ENCODE results near the gene KIFC3.
A peak's percentile ranks its signal among the peaks of the same experiment; 100 is the strongest.

KIFC3 gene

DNA sequence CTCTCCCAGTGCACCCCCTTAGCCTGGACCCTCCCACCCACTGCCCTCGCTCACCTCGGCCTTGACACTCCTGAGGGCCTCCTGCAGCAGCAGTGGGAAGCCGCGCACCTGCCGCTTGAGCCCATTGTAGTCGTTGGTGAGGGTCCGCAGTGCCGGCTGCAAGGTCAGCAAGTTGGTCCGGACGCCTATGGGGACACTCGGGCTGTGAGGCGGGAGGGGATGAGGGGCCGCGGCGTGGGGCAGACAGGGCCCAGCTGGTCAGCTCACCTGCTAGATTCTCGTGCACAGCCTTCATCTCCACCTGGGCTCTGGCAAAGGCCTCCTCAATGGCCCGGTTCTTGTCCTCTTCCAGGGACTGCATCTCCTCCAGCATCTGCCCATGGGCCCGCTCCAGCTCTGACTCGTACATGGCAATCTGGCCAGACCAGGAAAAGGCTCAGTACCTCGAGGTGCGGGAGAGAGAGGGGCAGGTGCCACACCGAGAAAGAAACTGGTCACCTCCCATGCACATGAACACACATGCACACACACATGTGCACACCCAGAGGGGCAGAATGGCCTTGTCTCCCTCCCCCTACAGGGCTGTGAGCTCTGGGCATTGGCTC, 32.6 kb downstream of the KIFC3 start:
- no peak for DNase-seq (ENCODE audit: low read depth in 2 of 2, low spot score in 1 of 2)

DNA sequence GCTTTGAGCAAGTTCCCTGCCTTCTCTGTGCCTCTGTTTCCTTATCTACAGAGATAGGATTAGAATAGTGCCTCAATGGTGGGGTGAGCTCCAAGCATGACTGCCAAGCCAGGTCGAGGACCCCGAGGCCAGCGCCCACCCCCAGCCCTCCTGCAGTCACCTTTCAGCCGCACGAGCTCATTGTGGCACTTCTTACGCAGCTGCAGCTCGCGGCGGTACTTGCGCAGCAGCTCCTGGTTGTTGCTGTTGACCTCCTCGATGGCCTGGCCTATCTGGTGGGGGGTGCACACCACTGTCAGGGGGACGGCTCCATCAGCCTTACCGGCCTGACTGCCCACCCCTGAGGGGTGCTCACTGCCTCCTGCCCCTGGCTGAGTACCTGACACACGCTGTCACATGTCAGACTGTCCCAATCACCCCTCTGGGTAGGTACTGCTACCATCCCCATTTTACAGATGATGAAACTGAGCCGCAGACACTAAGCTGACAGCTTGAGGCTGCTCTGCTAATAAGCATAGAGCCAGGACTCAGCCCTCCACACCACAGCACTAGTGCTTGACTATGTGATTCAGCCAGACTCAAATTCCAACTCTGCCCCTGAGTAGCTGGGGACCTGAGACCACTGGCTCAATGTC, 35.5 kb downstream of the KIFC3 start:
- DNase-seq (ENCODE audit: low read depth in 2 of 2, low spot score in 1 of 2), result no peak

DNA sequence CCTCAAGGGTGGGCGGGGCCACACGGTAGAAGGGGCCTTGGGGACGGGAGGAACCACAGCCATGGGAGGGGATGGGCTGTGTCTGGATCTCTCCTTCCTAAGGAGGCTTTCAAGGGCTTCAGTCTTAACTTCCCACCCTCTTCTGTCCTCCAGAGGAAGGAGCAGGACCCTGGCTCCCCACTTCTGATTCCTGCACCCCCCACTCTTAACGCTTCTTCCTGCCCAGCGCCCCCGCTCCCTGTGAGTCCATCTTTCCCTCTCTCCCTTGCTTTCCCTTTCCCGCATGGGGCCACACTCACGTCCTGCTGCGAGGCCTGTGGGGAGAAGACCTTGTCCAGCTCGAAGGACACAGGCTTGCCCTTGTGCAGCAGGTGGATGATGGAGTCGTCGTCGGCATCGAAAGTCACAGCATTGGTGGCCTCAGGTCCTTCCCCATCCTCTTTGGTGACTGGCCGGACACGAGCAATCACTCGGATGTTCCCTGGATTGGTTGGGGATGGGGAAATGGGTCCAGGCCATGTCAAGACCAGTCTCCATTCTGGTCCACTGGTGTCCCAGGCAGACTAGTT, 37.0 kb downstream of the KIFC3 start:
- DNase-seq (ENCODE audit: low read depth in 2 of 2, low spot score in 1 of 2), result no peak

DNA sequence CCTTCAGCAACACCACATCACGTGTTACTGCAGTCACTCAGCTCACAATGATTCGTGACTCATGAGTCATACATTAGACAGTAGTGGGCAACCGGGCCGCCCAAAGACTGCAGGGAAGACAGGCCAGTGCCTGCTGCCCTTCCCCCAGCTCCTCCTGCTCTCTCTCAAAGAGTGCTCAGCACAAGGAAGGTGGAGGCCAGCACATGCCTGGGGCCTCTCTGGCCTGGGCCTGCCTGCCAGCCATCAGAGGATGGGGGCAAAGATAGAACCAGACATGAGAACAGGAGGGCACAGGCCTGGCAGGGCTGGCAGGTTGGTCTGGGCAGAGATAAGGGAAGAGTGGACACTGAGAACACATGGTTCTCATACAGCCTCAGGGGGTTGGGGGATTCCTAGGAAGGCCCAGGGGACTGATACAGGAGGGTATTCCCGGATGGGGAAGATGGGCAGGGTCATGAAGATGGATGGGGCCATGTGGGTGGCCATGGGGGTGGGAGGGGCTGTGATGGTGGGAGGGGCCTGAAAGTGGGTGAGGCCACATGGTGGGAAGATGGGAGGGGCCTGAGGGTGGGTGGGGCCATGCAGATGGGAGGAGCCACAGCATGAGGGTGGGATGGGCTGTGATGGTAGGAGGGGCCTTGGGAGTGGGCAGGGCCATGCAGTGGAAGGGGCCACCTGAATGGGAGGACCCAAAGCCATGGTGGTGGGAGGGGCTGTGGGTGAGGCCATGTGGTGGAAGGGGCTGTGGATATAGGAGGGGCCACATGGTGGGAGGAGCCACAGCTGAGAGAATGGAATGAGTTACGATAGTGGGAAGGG, 37.7 kb downstream of the KIFC3 start:
- DNase-seq (ENCODE audit: low read depth in 2 of 2, low spot score in 1 of 2), result no peak

DNA sequence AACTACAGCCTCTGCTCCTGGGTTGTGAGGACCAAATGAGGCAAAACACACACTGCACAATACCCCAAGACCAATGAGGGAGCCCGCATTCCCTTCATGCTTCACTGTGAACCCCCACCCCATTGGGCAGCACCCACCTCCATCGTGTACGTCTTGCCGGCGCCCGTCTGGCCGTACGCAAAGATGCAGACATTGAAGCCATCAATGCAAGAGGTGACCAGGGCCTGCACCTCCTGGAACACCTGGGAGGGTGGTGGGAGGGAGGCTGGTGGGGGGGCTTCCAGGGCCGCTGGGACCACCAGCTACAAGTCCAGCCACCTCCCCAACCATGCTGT, 38.3 kb downstream of the KIFC3 start:
- DNase-seq (ENCODE audit: low read depth in 2 of 2, low spot score in 1 of 2), result no peak

DNA sequence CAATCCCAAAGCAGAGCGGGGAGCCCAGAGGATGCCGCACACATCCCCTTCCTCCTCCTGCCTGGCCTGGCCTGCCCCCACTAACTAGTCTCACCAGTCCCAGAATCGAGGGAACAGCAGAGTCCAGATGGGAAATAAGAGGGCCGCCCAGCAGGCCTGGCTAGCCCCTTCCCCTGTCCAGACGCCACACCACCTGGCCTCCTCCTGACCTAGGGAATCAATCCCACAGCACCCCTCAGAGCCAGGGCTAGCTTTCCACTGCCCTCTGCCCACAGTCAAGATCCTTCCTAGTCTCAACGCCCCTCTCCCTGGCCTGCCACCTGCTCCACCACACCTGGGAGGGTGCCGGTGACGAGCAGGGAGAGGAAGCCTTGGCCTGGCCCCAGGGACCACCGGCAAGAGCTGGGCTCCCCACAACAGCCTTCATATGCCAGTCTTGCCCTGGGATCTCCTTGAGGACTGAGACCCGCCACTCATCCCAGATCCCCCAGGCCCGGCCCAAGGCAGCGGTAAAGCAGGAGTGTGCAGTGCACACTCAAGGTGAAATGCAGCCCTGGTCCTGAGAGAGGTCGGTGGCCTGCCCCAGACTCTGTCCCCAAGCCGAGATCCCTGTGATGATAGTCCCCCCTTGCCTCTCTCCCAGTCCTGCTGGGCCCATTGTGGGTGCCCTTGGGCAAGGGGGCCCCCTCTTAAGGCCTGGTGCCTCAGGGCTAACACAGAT, 38.8 kb downstream of the KIFC3 start:
- no peak for DNase-seq (ENCODE audit: low read depth in 2 of 2, low spot score in 1 of 2)

DNA sequence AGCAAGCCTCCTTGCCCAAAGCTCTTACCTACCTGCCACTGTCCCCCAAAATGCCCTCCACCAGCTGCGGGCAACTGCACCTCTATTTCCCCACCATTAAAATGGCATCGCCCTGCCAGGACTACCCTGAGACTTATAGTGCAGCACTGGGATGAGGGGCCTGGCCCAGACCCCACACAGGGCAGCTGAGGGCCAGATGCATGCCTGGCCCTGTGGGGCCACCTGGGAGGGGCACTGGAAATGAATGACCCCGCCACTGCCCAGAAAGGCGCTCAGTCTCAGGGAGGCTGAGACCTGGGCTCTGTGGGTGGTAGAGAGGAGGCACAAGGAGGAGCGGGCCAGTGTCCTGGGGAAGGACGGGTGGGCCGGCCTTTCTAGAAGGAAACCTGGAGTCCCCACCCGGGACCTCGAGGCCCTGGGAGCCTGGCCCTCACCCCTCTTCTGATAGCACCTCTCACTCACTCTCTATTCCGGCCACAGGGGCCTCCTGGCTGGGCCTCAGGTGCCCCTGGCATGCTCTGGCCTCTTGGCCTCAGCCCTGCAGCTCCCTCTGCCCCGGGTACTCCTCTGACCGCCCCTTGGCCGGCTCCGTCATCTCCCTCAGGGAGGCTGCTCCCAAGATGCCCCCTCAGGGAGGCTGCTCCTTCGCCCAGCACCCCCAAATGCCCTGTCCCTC, 39.8 kb downstream of the KIFC3 start:
- DNase-seq (ENCODE audit: low read depth in 2 of 2, low spot score in 1 of 2), result no peak

DNA sequence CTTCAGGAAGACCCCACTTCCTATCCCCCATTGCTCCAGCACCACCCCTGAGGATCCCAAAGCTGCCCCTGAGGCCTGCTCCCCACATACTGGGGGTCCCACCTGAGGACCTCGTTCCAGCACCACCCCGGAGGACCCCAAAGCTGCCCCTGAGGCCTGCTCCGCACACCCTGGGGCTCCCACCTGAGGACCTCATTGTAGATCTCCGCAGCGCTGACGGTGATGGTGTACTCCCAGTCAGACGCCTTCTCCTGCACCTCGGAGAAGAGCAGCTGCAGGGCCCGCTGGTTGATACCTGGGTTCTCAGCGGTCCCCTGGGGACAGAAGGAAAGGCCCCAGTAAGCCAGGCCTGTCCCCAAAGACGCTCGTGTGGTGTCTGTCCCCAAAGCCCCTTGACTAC, 40.3 kb downstream of the KIFC3 start:
- no peak for DNase-seq (ENCODE audit: low read depth in 2 of 2, low spot score in 1 of 2)

DNA sequence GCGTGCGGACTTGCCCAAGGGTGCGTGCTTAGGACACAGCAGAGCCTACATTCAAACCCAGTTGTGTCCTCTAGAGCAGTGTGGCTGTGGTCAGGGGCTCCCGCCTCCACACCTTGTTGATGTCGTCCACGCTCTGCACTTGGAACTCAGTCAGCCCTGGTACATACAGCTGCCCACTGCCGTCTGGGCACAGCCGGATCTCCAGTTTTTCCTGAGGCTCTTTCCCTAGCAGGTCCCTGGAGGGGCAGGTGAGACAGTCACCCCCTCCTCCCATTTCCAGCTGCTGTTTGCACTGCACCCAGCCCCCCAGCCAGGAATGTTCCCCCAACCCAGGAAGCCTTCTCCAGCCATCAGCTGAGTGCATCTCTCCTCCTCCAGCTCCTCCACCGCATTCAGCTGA, 41.0 kb downstream of the KIFC3 start:
- DNase-seq (ENCODE audit: low read depth in 2 of 2, low spot score in 1 of 2), result no peak

DNA sequence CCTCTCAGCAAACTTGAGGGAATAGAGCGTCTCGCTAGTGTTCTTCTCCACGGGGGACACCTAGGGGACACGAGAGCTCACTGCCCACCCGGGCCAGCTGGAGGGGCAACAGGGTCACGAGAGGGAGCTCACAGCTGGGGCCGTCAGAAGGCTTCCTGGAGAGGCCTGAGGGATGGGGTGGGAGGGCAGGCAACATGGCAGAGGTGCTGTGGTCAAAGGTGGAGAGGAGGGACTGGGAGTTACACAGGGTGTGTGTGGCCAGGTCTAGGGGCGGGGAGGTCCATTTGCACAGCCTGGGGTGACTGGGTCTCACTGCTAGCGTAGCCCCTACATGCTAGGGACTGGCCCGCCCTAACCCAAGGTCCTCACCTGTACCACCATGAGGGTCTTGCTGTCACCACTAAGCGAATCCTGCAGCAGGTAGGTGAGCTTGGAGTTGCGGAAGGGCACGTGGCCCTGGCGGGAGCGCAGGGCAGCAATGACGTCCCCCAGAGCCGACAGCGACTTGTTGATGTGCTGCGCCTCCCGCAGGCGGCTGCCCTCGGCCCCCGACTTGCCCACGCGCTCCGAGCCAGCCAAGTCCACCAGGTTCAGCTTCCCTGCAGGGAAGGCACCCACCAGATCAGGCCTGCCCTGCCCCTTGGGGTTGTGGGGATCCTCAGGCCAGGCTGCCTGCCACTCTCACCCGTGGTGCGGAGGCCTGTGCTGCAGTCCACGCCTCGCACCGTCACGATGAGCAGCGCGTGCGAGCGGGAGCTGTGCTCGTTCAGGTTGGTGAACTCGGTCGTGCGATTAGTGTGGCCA, 41.7 kb downstream of the KIFC3 start:
- DNase-seq (ENCODE audit: low read depth in 2 of 2, low spot score in 1 of 2), result no peak

DNA sequence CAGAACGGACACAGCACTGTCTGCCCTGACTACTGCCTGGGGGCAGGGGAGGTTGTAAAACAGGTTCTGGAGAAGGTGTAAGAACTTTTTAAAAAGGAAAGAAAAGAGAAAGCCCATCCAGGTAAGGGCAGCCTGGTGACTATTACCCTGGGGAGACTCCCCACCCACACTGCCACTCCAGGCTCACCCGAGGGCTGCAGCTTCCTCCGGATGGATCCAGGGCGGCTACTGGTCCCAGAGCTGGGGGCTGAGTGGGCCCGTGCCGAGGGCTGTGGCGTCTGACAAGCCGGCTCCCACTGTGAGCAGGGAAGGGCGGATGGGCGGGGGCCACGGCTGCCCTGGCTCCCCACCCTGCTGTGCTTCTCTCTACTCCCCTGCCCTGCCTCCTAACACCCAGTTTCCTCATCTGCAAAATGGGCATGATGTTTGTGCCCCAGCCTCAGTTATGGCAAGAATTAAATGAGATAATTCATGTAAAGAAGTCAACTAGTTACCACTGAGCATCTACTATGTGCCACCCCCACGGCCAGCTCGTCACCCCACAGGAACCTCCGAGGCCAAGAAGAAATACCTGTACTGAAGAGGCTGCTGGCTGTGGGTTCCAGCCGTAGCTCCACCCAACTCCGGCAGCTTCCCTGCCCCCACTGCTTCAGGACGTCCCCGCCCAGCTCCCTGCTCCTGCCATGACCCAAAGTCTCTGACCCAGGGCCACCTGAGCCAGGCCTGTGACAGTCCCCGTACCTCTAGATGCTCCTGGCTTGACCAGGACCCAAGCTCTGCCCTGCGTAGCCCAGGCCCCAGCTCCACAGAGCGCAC, 42.5 kb downstream of the KIFC3 start:
- no peak for DNase-seq (ENCODE audit: low read depth in 2 of 2, low spot score in 1 of 2)

DNA sequence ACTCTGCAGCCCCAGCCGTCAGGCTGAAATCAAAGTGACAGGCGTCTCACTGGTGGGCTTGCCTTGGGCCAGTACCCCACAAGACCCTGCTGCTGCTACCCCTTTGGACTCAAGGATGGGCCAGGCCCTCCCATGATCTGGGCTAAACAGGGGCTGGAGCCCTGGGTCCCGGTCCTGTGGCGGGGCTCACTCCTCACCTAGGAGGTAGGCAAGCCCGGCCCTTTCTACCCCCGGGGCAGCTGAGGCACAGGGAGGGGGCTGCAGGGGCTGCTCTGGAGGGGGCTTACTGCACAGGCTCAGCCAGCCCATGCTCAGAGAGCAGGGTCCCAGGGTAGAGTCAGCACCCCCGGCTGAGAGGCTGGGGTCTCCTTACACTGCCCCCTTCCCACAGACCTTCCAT, 43.2 kb downstream of the KIFC3 start:
- DNase-seq (ENCODE audit: low read depth in 2 of 2, low spot score in 1 of 2), result no peak

DNA sequence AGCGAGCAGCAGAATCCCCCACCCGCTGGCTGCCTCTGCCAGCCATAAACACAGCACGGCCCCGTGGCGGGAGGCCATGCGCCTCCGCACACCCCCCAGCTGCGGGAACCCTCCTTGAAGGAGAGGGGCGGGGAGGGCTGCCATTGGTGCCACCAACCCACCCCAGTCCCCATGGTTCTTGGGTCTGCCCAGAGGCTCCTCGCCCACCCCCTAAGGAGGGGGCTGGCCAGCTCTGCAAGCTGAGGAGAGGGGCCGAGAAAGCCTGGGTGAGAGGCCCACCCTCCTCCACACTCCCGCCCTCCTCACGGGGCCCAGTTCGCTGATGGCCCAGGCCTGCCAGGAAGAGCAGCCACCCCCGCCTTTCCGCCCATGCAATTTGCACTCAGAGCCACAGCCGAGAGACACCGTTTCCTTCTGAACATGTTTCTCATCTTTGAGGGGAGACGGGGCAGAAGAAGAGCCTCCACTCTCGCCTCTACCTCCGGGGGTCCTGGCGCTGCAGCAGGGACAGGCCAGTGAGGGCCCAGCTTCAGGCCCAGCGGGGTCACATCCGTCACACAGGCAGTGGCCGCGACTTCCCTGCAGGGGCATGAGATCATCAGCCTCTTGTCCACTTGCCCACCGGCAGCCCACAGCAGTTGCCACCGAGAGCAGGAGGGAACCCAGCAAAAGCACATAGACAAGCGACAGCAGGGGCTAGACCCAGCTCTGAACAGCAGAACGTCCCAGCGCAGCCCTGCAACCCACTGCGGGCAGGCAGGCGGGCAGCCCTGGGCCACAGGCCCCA, 43.8 kb downstream of the KIFC3 start:
- DNase-seq (ENCODE audit: low read depth in 2 of 2, low spot score in 1 of 2), result no peak

DNA sequence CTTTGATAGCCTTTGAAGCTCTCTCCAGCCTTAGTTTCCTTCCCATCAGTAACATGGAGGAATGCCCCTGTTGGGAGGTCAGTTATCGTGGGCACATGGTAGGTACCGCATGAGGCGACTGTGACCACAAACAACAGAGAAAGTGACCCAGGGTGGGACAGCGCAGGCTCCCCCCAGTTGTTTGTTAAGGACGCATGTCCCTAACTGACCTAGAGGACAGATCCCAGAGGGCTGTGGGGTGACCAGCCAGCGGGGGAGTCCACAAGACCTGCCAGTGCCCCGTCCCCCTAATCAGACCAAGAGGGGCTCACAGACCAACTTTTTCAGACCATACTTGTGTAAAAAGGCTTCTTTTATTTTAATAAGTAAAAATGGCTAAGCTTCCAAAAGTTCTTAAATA, 44.4 kb downstream of the KIFC3 start:
- DNase-seq (ENCODE audit: low read depth in 2 of 2, low spot score in 1 of 2), result no peak

DNA sequence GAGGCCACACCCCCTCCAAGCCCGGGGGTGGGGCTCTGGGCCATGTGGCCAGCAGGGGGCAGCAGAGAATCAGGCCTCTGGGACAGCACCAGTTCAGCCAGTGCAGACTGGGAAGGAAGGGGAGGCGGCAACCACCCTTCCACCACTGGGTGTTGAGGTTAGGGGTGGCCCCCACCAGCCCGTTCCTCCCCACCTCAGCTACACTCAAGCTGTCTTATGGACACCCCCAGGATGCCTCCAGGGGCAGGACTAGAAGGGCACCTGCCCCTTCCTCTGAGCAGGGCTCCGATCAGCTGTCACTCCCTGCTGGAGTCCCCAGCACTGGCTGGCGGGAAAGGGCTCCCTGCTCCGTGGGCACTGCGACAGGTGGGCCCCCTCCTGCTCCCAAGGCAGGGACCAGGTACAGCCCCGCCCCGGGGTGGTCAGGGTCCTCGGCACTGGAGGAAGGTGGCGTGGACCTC, 44.9 kb downstream of the KIFC3 start:
- DNase-seq (ENCODE audit: low read depth in 2 of 2, low spot score in 1 of 2), result peak; percentile 78 to 82

DNA sequence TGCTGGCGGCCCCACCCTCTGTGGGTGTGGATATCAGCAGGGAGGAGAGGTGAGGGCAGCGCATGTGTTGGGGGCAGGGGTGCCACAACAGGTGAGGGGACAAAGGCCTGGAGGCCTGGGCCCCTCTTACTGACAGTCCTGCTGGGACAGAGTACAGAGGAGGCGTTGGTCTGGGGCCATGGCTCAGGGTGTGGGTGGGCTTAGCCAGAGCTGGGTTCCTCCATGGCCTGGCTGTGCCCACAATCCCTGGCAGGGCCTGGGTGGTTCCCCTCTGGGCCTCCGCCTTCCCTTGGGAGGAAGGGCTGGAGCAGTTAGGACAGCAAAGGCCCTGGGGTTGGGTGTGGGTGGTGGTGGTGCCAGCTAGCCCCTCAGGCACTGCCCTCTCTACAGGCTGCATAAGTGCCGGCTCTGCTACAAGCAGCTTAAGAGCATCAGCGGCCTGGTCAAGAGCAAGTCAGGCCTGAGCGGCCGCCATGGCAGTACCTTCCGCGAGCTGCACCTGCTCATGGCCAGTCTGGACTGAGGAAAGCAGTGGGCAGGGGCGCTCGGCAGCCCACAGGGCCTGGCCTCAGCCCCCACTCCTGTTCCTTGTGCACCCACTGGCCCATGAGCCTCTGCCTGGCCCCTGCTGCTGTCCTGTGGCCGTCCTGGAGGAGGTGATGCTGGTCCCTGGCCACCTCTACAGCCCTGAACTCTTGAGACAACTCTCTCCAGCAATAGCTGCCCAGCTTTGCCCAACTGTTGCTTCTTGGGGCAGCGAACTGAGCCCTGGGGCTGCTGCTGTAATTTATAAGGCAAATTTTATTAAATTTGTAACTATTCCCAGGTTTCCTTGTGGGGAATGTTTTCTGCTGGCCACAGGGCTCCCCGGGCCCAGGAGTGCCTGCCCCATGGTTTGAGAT, 45.6 kb downstream of the KIFC3 start:
- DNase-seq (ENCODE audit: low read depth in 2 of 2, low spot score in 1 of 2), result no peak

DNA sequence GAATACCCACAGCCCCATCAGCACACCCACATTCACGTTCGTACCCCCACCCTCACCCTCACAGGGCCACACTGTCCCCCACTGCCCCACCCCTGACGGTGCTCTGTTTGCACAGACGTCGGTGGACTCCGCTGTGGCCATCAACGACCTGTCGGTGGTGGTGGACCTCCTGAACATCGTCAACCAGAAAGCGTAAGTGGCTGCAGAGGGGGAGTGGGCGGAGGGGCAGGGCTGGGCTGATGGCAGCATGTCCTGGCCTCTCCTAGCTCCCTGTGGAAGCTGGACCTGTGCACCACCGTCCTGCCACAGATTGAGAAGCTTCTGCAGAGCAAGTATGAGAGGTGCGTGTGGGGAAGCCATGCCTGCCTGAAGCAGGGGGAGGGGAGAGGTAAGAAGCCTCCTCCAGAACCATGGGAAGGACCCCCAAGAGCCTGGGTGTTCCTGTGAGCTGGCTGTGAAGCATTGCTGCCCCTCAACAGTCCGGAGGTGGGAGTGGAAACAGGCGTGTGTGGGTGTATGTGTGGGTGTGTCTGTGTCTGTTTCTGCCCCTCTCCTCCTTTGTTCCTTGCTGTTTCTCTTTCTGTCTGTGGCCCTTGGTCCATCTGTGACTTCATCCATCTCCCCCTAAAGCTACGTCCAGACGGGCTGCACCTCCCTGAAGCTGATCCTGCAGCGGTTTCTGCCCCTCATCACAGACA, 46.4 kb downstream of the KIFC3 start:
- DNase-seq (ENCODE audit: low read depth in 2 of 2, low spot score in 1 of 2), result no peak

All from stimulated activated CD8-positive, alpha-beta memory T cell treated with anti-CD3 and anti-CD28 coated beads, Interleukin-4, amount 100 ng/mL, for 1 hour (primary cell).